ENCODE results near the gene ST3GAL3.

ST3GAL3 gene

GRCh38 chr1:43931711-43932660 is 224.7 kb downstream of the ST3GAL3 start:
- no peak for DNase-seq

- no peak for DNase-seq
Observed at GRCh38 chr1:43932786-43933385, 225.6 kb downstream of the ST3GAL3 start.

GRCh38 chr1:43933386-43934100 is 226.2 kb downstream of the ST3GAL3 start, which contains the start of gene ARTN:
Gene ARTN (plus strand): TSS chr1:43933801. CDS start chr1:43935657, 1,856 bp downstream.
- DNase-seq: no peak

DNA sequence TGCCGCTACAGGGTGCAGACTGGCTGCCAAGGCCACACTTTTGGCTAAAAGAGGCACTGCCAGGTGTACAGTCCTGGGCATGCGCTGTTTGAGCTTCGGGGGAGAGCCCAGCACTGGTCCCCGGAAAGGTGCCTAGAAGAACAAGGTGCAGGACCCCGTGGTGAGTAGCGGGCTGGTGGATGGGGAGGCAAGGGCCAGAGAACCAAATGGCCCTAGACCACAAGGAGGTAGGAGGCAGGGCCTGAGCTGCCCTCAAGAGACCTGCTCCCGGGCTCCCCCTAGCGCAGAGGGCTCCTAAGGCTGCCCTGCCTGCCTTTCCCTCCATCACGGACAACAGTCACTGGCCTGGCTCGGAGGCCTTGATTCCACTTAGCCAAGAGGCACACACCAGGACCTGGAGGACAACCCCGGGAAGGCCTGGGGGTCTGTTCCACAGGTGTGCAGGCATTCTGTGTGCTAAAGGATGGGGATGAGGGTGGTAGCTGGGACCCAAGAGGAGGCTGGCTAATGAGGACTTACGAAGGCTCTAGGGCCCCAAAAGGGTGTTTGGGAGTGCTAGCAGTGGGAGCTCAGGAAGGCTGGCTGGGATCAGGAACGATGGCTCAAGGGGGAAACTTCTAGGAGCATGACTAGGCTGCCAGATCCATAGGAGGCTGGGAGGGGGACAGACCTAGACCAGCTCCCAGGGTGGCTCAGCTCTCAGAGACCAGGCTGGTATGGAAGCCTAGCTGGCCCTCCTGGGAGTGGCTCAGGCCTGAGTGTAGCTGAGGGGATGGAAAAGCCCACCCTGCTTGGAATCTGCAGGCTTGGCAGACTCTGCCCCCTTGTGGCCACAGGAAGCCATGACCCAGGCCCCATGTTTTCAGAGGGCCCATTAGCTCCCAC is 227.0 kb downstream of the ST3GAL3 start:
- peak; percentile 55 for DNase-seq

- DNase-seq: no peak
Observed at GRCh38 chr1:43934986-43935324, 227.6 kb downstream of the ST3GAL3 start.

GRCh38 chr1:43935711-43936427 is 228.5 kb downstream of the ST3GAL3 start:
- DNase-seq: no peak

- DNase-seq: no peak
Observed at GRCh38 chr1:43936431-43937151, 229.3 kb downstream of the ST3GAL3 start.

DNA sequence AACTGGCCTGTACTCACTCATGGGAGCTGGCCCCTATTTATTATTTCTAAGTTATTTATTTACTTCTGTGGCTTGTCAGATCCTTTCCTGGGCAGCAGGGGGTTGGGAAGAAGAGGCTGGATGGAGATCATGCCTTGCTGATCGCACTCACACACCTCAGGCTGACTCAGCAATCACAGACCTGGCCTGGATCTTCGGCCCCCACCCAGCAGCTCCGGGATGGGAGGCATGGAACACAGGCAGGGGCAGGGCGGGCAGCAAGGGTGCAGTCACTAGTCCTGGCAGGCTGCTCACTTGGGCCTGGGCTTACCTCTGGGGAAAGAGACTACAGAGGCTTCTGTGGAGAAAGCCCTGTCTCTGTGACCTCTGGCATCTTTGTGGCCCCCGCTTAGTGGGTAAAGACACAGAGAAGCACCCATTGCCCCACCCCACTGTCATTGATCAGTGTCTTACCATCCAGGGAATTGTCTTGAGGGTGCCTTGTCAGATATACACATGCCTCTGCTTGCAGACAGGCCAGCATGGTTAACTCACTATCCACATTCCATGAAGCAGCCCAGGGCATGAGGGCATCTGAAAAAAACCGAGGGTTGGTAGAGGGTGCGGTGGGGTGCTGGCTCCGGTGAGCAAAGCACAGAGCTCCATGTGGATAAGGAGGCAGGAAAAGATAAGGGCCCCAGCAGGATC is 230.0 kb downstream of the ST3GAL3 start:
- DNase-seq: no peak

GRCh38 chr1:43938383-43938782 is 231.0 kb downstream of the ST3GAL3 start:
- DNase-seq: no peak

- no peak for DNase-seq
Observed at GRCh38 chr1:43938892-43939587, 231.7 kb downstream of the ST3GAL3 start.

- no peak for DNase-seq
Observed at GRCh38 chr1:43942411-43942810, 235.1 kb downstream of the ST3GAL3 start.

DNA sequence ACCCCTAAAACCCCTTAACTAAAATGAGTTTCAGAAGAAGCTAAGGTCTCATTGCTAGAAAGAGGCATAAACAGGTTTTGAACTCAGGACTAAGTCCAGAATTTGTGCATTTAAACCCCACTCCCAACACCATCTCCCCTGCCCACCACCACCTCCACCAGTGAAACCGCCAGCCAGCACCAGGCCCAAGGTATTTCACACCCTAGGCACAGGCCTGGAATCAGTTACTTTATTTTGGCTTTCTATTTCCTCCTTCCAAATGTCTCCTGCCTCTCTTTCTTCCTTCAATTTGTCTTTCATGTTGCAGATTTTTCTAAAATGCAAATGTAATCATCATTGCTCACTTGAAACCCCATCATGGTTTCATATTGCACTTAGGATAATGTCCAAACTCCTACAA is 237.5 kb downstream of the ST3GAL3 start:
- no peak for DNase-seq

DNA sequence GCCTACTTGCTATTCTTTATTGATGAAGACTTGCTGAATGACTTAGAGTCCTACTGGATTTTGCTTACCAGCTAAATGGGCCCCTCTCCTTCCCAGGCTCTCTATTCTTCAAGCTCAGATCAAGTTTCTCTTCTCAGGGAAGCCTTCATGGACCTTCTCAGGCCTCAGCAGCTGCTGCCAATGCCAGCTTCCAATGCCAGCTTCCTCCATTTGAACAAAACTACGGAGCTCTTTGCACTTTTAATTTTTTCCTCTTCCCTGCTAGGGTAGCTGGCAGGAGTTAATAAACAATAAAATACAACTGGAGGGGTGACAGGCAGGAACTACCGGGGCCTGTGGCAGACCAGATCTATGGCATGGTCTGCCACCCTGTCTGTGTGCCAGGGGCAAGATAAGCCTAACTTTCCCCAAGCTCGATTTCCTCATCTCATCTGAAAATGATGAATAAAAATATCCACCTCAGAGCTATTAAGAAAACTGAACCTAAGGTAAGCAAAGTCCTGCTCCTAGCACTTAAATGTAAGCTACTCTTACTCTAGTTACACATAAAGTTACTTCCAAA is 238.4 kb downstream of the ST3GAL3 start:
- DNase-seq: no peak

- peak; percentile 97 for DNase-seq
Observed at GRCh38 chr1:43946236-43947060, 239.1 kb downstream of the ST3GAL3 start, which contains the start of gene IPO13. Gene IPO13 (plus strand): TSS chr1:43946950. CDS start chr1:43947601, 651 bp downstream.

DNA sequence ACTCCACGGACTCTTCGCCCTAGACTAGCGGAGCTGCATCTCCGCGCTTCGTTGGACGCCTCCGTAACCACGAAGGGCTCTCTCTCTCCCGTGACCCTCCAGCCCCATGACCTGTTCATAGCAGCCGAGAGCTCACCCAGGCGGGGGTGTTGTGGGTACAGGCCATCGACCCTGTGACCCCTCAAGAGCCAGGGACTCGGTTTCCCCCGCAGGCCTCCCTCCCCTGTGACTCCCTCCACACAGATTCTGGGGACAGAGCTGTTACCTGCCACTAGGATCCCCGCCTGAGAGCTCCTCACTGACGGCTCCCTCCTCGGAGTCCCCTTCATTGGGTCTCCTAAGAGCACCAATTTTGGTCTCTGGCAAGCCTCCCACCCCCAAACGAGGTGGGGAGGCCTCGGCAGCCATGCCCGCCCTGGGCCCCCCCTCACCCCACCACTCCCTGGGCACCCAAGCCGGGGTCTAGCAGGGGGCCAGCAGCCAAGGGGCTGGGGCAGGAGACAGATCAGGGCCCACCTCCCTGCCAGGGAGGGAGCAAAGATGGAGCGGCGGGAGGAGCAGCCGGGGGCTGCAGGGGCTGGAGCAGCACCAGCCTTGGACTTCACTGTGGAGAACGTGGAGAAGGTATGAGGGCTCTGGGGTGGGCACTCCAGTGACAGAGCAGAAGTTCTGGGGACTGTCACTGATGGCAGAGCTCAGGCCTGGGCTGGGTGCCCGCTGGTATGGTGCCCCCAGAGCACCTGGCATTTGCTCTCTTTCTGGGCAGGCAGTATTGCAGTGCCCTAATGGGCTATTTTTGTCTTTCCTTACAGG is 239.9 kb downstream of the ST3GAL3 start:
- DNase-seq: no peak

DNA sequence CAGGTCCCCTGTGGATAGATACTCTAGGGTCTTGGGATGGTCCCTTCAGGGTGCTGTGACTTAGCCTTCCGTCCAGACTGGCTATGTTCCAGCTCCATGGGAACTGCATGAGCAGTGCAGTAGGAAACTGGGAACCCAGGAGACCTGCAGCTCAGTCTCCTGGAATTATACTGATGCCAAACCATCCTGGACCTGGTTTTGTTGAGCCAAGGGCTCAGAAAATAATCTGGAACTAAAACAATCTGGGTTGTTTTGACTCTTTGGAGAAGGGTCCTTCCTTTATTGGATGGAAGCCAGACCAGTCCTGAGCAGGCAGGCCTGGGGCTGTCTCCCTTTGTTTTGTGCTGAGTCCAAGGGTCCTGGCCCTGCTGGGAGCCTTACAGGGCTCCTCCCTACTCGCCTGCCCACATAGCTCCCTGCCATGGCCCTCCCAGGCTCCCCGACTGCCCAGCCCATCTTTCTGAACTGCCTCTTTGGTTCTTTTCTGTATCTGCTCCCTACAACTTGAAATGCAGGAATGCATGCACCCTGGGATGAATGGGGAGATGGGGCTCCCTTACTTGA is 240.6 kb downstream of the ST3GAL3 start:
- no peak for DNase-seq

GRCh38 chr1:43949678-43950077 is 242.3 kb downstream of the ST3GAL3 start:
- no peak for DNase-seq

All from activated naive CD4-positive, alpha-beta T cell treated with Interleukin-2 at 50 U/mL for 16 hours (primary cell).